Testis (tissue), 3 donors: Measurements from ENCODE around the gene TCEA2. TPM values are rescaled to one million over a fixed set of nuclear protein-coding genes. Genes with fewer than 3 reads are reported as not detected.

Source experiments
- DNase-seq: peaks from one replicate; pipeline ENCODE4 v3.0.0-alpha.2; 2019
- H3K27ac ChIP-seq, 2 donors: fragments of 200-600 bp; sonication (generic); one replicate each; pipeline ENCODE4 v1.5.1; 2019
- H3K27me3 ChIP-seq: fragments of 200-600 bp; sonication (generic); one replicate; pipeline ENCODE4 v1.5.1; 2019
- H3K36me3 ChIP-seq: fragments of 200-600 bp; sonication (generic); one replicate; pipeline ENCODE4 v1.5.1; 2017; ENCODE audit warnings: low read depth; ENCODE audit errors: missing control alignments
- H3K4me1 ChIP-seq: fragments of 200-600 bp; sonication (generic); one replicate; pipeline ENCODE4 v1.5.1; 2019
- H3K4me3 ChIP-seq, 2 donors: fragments of 200-600 bp; sonication (generic); one replicate each; pipeline ENCODE4 v1.5.1; 2017 to 2019
- H3K9me3 ChIP-seq: fragments of 200-600 bp; sonication (generic); one replicate; pipeline ENCODE4 v1.5.1; 2017
- POLR2A ChIP-seq: fragments of 450-650 bp; IDR thresholded peaks from one replicate; pipeline ENCODE4 v1.6.1; 2017; ENCODE audit warnings: antibody characterized with exemption, mild to moderate bottlenecking, moderate library complexity
- WGBS, 2 donors: methylation state at CpG; one replicate each; pipeline ENCODE4 v1.1.5; 2018; 5-methylcytosine and 5-hydroxymethylcytosine counted together
- intact Hi-C: fragments of 100-400 bp; cut with DNase I; formaldehyde crosslinking; loops from one replicate; pipeline ENCODE4 v1.15.1; 2023; ENCODE audit warnings: low total_unique reads
- polyA plus RNA-seq: library from polyadenylated mRNA; stranded (reverse); fragments of 350-450 nt; fragmentation: Illumina TruSeq; extraction: RNeasy Lipid Tissue Mini Kit (QIAGEN cat#74804); gene quantifications from one replicate; pipeline ENCODE4 v1.2.3, GENCODE V29; 2014; ENCODE audit warnings: low read depth, low replicate concordance; ENCODE audit not compliant: insufficient read depth
- total RNA-seq, 2 donors: library from RNA; depleted of rRNA; stranded (reverse); fragments of >200 nt; gene quantifications; one replicate each; pipeline ENCODE4 v1.2.3, GENCODE V29; 2016
- TF ChIP-seq, protein P1 (sequence below), 3 experiments: fragments of 450-650 bp in 2 of 3; fragments of 200-600 bp in 1 of 3; sonication (generic) in 1 of 3; IDR thresholded peaks; one replicate each; pipeline ENCODE4 v1.5.1; 2016 to 2019; ENCODE audit warnings: antibody characterized with exemption in 3 of 3, mild to moderate bottlenecking in 2 of 3, moderate library complexity in 1 of 3

Gene TCEA2
- total and polyA plus RNA-seq, 3 donors from 2014 or later, result 94.5 to 171 (median 126) TPM

DNA sequence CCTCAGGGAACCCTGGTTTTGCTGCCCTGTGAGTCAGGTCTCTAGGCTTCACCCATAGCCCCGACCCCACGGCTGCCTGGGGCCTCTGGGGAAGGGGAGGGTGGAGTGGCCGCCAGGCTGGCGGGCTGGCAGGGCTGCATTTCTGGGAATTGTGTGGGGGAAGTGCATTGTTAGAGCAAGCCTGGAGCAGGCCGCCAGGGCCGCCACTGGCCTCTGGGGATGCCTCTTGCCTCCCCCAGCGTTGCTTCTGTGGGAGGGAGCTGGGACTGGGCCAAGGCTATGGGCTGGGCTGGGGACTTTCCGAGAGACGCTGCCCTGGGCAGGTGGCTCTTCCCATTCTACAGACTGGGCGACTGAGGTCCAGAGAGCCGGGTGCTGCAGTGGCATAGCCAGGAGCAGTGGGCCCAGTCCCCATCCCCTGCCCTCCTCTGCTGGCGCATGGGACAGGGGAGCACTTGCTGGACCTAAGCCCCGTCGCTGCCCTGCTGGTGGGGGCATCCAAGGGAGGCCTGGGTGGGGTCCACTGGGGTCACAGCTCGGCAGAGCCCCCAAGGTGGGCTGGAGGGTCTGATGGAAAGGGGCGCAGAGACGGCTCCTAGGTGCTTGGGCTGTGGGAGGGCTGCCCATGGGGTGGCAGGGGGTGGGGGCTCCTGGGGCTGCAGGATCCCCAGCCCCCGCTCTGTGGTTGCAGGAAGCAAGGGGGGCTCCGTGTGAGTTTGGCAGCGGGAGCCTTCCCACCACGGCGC lies 6.9 kb upstream of the TCEA2 start:
- H3K27ac ChIP-seq, result peak overlapping the region in 1 of 2 donors; percentile 36
- no peaks in the 10 kb centered on the region for H3K9me3 ChIP-seq
- intact Hi-C loops, result no loop called here
- peak; percentile 48 for DNase-seq
- H3K4me1 ChIP-seq, result peaks cover 6% of the 10 kb centered on the region
- no peaks in the 10 kb centered on the region for H3K27me3 ChIP-seq
- H3K36me3 ChIP-seq, result no peaks in the 10 kb centered on the region
- WGBS, 2 donors, result 53 to 63% methylated on average over 10 to 22 of the region's 22 CpGs
- H3K4me3 ChIP-seq, result no peak overlapping the region
- TF ChIP-seq, protein P1, sequence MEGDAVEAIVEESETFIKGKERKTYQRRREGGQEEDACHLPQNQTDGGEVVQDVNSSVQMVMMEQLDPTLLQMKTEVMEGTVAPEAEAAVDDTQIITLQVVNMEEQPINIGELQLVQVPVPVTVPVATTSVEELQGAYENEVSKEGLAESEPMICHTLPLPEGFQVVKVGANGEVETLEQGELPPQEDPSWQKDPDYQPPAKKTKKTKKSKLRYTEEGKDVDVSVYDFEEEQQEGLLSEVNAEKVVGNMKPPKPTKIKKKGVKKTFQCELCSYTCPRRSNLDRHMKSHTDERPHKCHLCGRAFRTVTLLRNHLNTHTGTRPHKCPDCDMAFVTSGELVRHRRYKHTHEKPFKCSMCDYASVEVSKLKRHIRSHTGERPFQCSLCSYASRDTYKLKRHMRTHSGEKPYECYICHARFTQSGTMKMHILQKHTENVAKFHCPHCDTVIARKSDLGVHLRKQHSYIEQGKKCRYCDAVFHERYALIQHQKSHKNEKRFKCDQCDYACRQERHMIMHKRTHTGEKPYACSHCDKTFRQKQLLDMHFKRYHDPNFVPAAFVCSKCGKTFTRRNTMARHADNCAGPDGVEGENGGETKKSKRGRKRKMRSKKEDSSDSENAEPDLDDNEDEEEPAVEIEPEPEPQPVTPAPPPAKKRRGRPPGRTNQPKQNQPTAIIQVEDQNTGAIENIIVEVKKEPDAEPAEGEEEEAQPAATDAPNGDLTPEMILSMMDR (IDR thresholded peaks at IDR 0.05), result no peak
- no peak for TF ChIP-seq POLR2A

DNA sequence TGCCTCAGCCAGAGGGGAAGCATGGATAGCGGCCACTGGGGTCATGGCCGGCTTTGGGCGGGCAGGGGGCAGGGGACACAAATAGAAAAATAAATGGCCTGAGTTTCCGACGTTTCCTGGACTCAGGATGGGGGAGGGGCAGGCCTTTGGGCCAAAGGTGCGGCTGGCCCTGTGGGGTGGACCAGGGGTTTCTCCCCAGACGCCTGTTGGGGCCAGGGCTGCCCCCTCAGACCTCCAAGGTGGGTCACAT lies 6.4 kb upstream of the TCEA2 start:
- TF ChIP-seq, protein P1 (IDR thresholded peaks at IDR 0.05), result no peak
- no peak for TF ChIP-seq POLR2A
- no peak overlapping the region for H3K4me3 ChIP-seq
- 53 to 56% methylated on average over 6 to 7 of the region's 7 CpGs for WGBS, 2 donors
- no peak for DNase-seq
- H3K4me1 ChIP-seq, result peaks cover 6% of the 10 kb centered on the region
- no peaks in the 10 kb centered on the region for H3K9me3 ChIP-seq
- no peaks in the 10 kb centered on the region for H3K36me3 ChIP-seq
- intact Hi-C loops, result no loop called here
- H3K27me3 ChIP-seq, result no peaks in the 10 kb centered on the region
- H3K27ac ChIP-seq, result no peak overlapping the region

DNA sequence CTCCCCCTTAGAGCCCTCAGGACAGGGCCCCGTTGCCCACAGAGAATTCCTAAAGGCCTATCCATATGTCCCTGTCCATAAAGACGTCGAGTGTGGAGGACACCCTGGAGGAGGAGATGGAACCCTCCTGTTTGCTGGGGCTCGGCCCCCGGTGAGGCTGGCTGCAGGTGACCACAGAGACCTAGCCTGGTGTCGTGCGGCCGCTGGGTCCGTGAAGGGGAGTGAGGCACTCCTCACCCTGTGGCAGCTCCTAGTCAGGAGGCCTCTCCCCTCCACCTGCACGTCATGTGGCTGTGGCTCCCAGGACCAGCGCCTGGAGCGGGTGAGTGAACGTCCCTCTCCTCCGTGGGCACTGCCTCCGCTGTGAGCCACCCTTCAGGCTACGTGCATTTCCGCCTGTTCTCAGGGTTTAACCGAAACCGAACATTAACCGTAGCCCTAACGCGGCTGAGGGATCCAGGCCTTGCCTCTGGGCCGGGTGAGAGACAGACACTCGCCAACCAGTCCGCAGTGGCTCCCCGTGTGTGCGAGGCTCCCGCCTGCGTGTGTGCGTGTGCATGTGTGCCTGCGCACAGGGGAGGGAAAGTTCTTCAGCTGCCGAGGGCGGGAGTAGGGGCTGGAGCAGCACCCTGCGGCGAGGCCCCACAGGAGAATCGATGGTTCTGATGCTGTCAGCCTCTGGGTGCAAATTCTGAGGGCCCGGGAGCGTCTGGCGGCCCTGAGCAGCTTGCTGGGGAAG lies 5.9 kb upstream of the TCEA2 start:
- TF ChIP-seq, protein P1 (IDR thresholded peaks at IDR 0.05), result no peak
- TF ChIP-seq POLR2A, result no peak
- H3K27me3 ChIP-seq, result no peaks in the 10 kb centered on the region
- no peak overlapping the region for H3K4me3 ChIP-seq
- intact Hi-C loops, result no loop called here
- no peaks in the 10 kb centered on the region for H3K36me3 ChIP-seq
- DNase-seq, result no peak
- 63 to 82% methylated on average over 21 to 39 of the region's 39 CpGs for WGBS, 2 donors
- no peaks in the 10 kb centered on the region for H3K9me3 ChIP-seq
- H3K27ac ChIP-seq, result no peak overlapping the region
- H3K4me1 ChIP-seq, result peaks cover 6% of the 10 kb centered on the region

DNA sequence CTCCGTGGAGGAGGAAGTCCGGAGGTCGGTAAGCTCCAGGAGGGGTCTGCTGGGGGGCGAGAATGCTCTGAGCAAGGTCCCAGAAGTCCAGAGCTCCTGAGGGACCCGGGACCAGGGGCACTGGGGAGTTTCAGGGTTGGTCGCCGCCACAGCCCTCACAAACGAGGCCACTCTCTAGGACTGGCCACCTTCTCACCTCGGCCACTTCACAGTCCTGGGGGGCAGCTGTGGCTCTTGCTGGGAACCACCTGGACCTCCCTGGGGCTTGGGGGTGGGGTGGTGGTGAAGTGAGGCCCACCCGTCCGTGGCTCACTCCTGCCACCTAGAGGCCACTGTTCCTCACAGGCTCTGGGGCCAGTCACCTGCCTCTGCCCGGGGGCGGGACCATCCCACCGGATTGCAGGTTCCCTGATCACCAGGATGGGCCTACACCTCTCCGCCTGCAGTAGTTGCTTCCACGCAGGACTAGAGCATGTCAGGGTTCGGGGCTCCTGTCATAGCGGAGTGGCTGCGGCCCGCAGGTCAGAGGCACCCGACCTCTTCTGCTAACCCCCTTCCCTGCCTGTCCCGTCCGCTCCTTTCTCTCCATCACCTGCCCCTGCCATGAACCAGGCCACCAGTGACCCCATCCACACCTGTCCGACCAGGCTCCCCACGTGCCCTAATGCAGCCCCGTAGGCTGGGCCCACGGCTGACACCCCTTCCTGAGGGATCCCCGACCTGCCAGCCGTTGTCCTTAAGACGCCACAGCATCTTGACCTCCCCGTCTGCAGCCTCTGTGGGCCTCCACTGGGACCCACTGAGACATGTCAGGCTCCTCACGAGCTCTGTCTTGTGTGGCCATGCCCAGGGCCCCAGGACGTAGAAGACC lies 5.1 kb upstream of the TCEA2 start:
- Histone ChIP-seq H3K27ac (no peak overlapping the region), H3K27me3 (no peaks in the 10 kb centered on the region), H3K36me3 (no peaks in the 10 kb centered on the region), H3K4me3 (no peak overlapping the region), H3K9me3 (no peaks in the 10 kb centered on the region), H3K4me1 (peaks cover 12% of the 10 kb centered on the region)
- WGBS, 2 donors, result 53 to 71% methylated on average over 19 to 33 of the region's 33 CpGs
- peak; percentile 79 for DNase-seq
- intact Hi-C loops, result no loop called here
- TF ChIP-seq, protein P1 (IDR thresholded peaks at IDR 0.05), result peak; percentile 50 to 75 (median 67)
- TF ChIP-seq POLR2A, result no peak
